ENCODE measurements around the gene ADSS2. TPM values are rescaled to one million over a fixed set of nuclear protein-coding genes. Genes with fewer than 3 reads are reported as not detected.

The ADSS2 gene
- total and polyA plus RNA-seq, 2 of the 4 experiments (the other 2 are of a cell fraction): 14.9 to 30.1 TPM

DNA sequence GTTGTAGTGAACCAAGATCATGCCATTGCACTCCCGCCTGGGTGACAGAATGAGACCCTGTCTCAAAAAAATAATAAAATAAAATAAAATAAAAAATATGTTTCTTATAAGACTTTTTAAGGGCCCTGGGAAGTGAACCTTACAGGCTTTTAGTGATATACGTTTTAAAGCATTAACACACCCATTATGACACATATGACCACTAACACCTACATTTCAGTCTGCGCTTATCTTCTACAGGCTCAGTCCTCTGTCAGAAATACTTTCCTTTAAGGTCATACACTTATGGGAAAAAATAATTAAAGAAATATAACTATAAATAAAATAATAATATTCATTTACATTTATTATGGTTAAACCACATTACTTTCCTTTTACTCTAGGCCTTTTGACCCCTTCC, 21.9 kb downstream of the ADSS2 start:
- TF ChIP-seq MAFK (IDR thresholded peaks at IDR 0.05; ENCODE audit: low read depth, low read length) (no peak), BHLHE40 (IDR thresholded peaks at IDR 0.05; ENCODE audit: low read depth, low read length) (no peak), NFE2L2 (IDR thresholded peaks at IDR 0.05; ENCODE audit: low read depth, low read length) (no peak), RAD21 (IDR thresholded peaks at IDR 0.05; ENCODE audit: low read length) (no peak), MXI1 (IDR thresholded peaks at IDR 0.05; ENCODE audit: borderline replicate concordance, low read depth, low read length) (no peak), CHD1 (IDR thresholded peaks at IDR 0.05; ENCODE audit: low read depth, low read length) (no peak), RCOR1 (IDR thresholded peaks at IDR 0.05; ENCODE audit: insufficient replicate concordance, low read length) (no peak), CEBPB (IDR thresholded peaks at IDR 0.05; ENCODE audit: low read depth, low read length) (no peak), MAZ (IDR thresholded peaks at IDR 0.05; ENCODE audit: borderline replicate concordance, low read depth, low read length) (no peak)
- TF ChIP-seq, protein P1, sequence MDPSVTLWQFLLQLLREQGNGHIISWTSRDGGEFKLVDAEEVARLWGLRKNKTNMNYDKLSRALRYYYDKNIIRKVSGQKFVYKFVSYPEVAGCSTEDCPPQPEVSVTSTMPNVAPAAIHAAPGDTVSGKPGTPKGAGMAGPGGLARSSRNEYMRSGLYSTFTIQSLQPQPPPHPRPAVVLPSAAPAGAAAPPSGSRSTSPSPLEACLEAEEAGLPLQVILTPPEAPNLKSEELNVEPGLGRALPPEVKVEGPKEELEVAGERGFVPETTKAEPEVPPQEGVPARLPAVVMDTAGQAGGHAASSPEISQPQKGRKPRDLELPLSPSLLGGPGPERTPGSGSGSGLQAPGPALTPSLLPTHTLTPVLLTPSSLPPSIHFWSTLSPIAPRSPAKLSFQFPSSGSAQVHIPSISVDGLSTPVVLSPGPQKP (IDR thresholded peaks at IDR 0.05; ENCODE audit: borderline replicate concordance, low read depth, low read length): no peak
- TF ChIP-seq, protein P2, sequence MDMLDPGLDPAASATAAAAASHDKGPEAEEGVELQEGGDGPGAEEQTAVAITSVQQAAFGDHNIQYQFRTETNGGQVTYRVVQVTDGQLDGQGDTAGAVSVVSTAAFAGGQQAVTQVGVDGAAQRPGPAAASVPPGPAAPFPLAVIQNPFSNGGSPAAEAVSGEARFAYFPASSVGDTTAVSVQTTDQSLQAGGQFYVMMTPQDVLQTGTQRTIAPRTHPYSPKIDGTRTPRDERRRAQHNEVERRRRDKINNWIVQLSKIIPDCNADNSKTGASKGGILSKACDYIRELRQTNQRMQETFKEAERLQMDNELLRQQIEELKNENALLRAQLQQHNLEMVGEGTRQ (IDR thresholded peaks at IDR 0.05; ENCODE audit: low read depth, low read length): no peak
- in situ Hi-C loops (cut with MboI; ENCODE audit: low sequenced_read_pairs): no loop called here
- no peak overlapping the region for H2BK15ac ChIP-seq (ENCODE audit: low read depth, low read length)
- H3K27ac ChIP-seq (ENCODE audit: insufficient read depth, low read length): no peak overlapping the region
- no peak for ATAC-seq (ENCODE audit: low read depth)
- H3K18ac ChIP-seq (ENCODE audit: low read depth, low read length): no peak overlapping the region
- H3K56ac ChIP-seq (ENCODE audit: extremely low read depth, insufficient read depth, low read length): no peak overlapping the region
- no peak overlapping the region for H2AK9ac ChIP-seq (replicated peaks; ENCODE audit: low read depth, low read length, poor library complexity)
- no peak overlapping the region for H3K14ac ChIP-seq (replicated peaks; ENCODE audit: low read depth, low read length)
- no peak overlapping the region for H3K23ac ChIP-seq (ENCODE audit: low read depth, low read length)
- no peak overlapping the region for H4K5ac ChIP-seq (ENCODE audit: low read depth, low read length)
- peaks cover 4% of the 10 kb centered on the region; the same call in 1 of the 2 replicates for H3K9me1 ChIP-seq (ENCODE audit: insufficient read depth, low read length)
- ChIA-PET POLR2A (ENCODE audit: unreplicated experiment) (no interaction called here), CTCF (no interaction called here)
- no peak overlapping the region for H3K9ac ChIP-seq (ENCODE audit: low read depth, low read length)
- WGBS, 2 experiments (ENCODE audit: extremely low coverage in 2 of 2, insufficient read length in 1 of 2): no CpG with 5 or more reads among the region's 3 CpGs
- no peak overlapping the region for H3K4ac ChIP-seq (ENCODE audit: low read depth, low read length)
- H3K9me3 ChIP-seq (ENCODE audit: control insufficient read depth, insufficient read depth, low read length): no peaks in the 10 kb centered on the region
- no peak overlapping the region for H4K8ac ChIP-seq (ENCODE audit: low read depth in 2 of 2, low read length in 2 of 2)
- no peak overlapping the region for H3K4me3 ChIP-seq (ENCODE audit: insufficient read depth, low read depth, low read length)
- no peak overlapping the region for H3K4me2 ChIP-seq (ENCODE audit: low read depth, low read length)
- H2AK5ac ChIP-seq (ENCODE audit: low read depth, low read length): no peak overlapping the region
- no peak overlapping the region for H2BK5ac ChIP-seq (ENCODE audit: low read depth, low read length, poor library complexity, severe bottlenecking)
- H2BK120ac ChIP-seq (ENCODE audit: low read depth, low read length): no peak overlapping the region
- H2BK20ac ChIP-seq (ENCODE audit: low read depth, low read length): no peak overlapping the region
- dilution Hi-C loops (cut with HindIII; ENCODE audit: low sequenced_read_pairs, unreplicated experiment): no loop called here
- DNase-seq: no peak
- no TSS peak for BruUV-seq (replicated peaks)
- H3K27me3 ChIP-seq (ENCODE audit: control insufficient read depth, insufficient read depth, low read length): no peaks in the 10 kb centered on the region
- no peak overlapping the region for H2AFZ ChIP-seq (replicated peaks; ENCODE audit: low read length, poor library complexity)
- intact Hi-C loops (cut with micrococcal nuclease): loop anchor here (10.0 kb wide), 1 partner anchor 385 kb away; no protein-coding TSS in a partner anchor
- peaks cover 25 to 26% of the 10 kb centered on the region in 2 experiments for H3K79me1 ChIP-seq (ENCODE audit: low read depth in 1 of 2, low read length in 2 of 2)
- H4K91ac ChIP-seq (ENCODE audit: insufficient read depth, low read depth, low read length): no peak overlapping the region
- peaks cover 8% of the 10 kb centered on the region for H3K36me3 ChIP-seq (ENCODE audit: control insufficient read depth, insufficient read depth, low read length)
- no peaks in the 10 kb centered on the region for H4K20me1 ChIP-seq (ENCODE audit: insufficient read depth, low read length)
- no peaks in the 10 kb centered on the region for H3K4me1 ChIP-seq (ENCODE audit: control insufficient read depth, insufficient read depth, low read length)

Measured in IMR-90 (cell line).